ENCODE data around the gene NSD2.
"Not testable (repeated sequence)": the region's sequence is repeated elsewhere in the genome, so short reads cannot be mapped to it uniquely, and the experiment has no call there.

NSD2 gene

GRCh38 chr4:2006956-2007653 lies 135.9 kb downstream of the NSD2 start:
- no peak for DNase-seq

GRCh38 chr4:2007804-2008670 lies 136.8 kb downstream of the NSD2 start:
- DNase-seq: no peak

- no peak for DNase-seq
Observed at GRCh38 chr4:2008671-2008920, 137.4 kb downstream of the NSD2 start.

- DNase-seq: peak; percentile 100
Observed at GRCh38 chr4:2008921-2009650, 137.9 kb downstream of the NSD2 start, which contains the start of gene NELFA. NELFA (minus strand) TSS chr4:2008974; CDS start chr4:2008959, 15 bp downstream.

GRCh38 chr4:2009651-2010233 lies 138.5 kb downstream of the NSD2 start:
- no peak for DNase-seq

- no peak for DNase-seq
Observed at GRCh38 chr4:2011583-2011982, 140.4 kb downstream of the NSD2 start.

- no peak for DNase-seq
Observed at GRCh38 chr4:2015008-2015407, 143.8 kb downstream of the NSD2 start.

- peak; percentile 7 for DNase-seq
Observed at GRCh38 chr4:2021358-2022018, 150.3 kb downstream of the NSD2 start.

GRCh38 chr4:2024683-2025082 lies 153.5 kb downstream of the NSD2 start:
- DNase-seq: no peak

GRCh38 chr4:2025817-2026216 lies 154.6 kb downstream of the NSD2 start:
- DNase-seq: no peak

- DNase-seq: not testable (repeated sequence)
Observed at GRCh38 chr4:2027120-2027519, 155.9 kb downstream of the NSD2 start.

- not testable (repeated sequence) for DNase-seq
Observed at GRCh38 chr4:2031161-2031560, 160.0 kb downstream of the NSD2 start.

Data from right kidney (tissue), 1 donor.